GM18907 (cell line): ENCODE measurements around the gene GNG8.

Experiments used
- ATAC-seq: cut with Tn5 transposase; IDR thresholded peaks from one replicate; pipeline ENCODE4 v1.9.1; 2021; ENCODE audit warnings: mild to moderate bottlenecking, moderate library complexity; ENCODE audit not compliant: unreplicated experiment

GNG8 gene

DNA sequence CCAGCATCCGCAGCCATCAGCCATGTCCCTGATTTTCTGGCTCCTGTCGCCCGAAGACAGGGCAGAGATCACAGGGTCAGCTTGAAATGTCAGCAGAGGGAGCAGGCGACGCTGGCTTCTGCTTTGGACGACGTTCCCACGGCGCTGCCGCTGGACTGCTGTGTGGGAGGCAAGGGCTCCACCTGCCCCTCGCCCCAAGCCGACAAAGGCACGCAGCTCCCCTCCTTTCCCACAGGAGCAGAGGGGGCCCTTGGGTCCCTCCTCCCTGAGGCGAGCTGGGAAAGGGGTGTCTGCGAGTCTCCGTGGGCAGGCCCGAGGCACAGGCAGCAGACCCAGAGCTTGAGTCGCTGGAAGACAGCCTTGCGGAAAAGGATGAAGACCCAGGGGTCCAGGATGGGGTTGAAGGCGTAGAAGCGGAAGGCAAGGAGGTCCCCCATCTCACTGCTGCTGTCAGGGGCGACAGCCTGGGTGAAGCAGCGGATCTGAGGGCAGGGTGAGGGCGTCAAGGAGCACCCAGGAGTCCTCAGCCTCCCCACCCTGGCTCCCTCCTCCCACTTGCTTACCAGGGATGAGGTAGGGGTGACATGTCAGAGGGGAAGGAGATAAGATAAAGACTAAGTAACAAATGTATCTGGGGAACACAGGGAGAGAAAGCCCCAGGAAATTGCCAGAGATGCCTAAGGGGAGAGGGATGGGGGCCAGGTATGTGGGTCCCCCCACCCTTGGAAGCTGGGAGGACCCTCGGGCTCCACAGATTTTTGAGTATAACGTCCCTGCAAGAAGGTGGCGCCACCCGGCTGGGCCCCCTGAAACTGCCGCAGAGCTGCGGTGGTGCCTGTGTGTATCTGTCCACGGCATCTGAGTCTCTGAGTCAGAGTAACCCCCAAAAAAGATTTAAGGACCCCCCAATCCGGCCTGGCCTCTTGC, 14.5 kb downstream of the GNG8 start:
- no peak for ATAC-seq

DNA sequence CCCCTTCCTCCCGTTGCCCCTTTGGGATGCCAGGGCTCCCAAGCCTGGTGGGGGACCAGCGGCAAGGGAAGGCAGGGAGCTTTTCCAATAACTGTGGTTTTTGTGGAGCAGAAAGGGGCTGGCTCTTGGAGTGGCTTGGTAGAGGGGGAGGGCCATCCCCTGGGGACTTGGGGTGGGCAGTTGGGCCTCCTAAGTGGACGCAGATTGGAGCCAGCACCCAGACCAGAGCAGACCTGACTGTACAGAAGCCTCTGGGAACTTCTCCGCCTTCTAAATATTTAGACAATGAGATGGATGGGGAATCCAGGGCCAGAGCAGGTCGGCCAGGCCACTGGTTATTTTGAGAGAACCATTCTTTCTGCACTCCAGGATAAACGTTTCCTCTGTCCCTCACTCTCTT, 15.3 kb downstream of the GNG8 start:
- ATAC-seq, result no peak

DNA sequence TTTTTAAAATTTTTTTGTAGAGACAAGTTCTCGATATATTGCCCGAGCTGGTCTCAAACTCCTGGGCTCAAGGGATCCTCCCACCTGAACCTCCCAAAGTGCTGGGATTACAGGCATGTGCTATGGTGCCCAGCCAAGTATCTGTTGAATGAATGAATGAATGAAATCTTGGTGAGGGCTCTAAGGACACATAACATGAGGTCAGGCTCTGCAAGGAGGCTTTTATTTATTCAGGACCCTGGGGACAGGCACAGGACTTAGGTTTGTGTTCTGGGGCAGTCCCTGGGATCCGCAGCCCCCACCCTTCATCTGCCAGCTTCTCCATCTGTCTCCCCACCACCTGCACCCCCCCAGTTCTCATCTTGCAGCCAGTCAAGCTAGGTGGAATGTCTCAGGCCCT, 15.7 kb downstream of the GNG8 start:
- no peak for ATAC-seq

DNA sequence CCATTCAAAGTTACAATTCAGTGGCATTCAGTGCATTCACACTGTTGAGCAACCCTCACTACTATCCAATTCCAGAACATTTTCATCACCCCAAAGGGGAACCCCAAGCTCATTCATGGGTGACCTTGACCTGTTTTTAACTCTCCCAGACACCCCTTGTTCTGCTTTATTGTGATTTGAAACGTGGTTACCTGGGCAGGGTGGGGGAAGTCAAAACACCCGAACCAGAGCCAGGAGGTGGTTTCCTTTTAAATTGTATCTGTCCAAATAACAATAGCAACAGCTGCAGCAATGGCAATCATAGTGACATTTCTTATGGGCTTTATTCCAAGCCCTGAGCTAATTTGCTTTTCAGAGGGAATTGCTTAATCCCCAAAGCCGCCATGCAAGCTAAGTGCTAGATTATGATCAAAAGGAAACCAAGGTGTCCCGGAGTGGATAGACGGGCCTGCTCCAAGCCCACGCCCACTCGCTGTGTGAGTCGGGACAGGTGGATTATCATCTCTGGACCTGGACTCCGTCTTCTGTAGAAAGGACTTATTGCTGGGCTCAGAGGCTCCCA, 17.3 kb downstream of the GNG8 start:
- ATAC-seq, result no peak

DNA sequence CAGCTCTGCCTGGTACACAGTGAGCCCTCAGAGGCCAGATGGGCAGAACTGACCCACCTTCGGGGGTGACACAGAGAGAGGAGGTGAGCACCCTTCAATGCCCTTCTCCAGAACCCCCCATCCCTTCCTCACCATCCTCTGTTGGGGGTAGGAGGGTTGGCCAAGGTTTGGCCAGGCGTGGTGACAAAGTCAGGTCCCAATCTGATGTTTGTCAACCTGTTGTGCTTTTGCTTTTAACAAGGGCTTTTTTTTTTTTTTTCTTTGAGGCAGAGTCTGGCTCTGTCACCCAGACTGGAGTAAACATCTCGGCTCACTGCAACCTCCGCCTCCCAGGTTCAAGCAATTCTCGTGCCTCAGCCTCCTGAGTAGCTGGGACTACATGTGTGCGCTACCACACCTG, 18.4 kb downstream of the GNG8 start:
- no peak for ATAC-seq

DNA sequence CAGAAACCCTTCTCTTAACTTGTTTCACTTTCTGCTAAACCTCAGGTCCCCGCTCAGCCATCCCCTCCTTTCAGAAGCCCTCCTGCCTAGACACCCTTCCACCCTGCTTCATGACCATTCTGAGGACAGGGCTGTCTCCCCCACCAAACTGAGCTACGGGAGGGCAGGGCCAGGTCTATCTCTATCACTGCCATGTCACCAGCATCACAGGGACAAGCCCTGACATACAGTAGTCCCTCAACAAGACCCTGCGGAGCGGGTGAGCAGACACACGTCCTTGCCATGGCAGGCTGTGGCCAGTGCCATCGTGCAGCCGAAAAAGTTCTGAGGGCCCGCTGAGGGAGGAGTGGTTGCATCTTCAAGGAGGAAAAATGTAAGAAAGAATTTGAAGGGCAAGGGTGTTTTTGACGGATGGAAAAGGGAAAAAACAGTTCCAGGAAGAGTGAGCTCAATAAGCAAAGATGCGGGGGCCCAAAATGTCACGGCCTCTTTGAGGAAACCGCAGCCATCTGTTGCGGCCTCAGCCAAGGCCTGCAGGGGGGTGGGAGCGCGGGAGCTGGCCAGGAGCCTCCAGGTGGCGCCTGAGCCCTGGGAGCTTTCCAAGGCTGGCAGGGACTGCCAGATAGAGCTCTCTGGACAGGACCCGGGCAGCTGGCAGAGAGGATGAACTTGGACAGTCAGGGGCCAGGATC, 19.2 kb downstream of the GNG8 start:
- no peak for ATAC-seq

DNA sequence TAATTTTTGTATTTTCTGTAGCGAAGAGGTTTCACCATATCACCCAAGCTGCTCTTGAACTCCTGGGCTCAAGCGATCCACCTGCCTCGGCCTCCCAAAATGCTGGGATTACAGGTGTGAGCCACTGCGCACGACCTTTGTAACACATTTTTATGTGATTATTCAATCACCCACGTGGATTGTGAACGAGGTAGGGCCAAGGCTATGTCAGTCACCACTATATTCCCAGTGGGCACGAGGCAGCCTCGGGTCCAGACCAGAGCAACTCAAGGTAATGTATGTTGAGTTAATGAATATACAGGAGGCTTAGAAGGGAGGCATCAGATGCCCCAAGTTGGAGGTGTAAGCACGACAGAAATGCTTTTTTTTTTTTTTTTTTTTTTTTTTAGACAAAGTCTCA, 20.0 kb downstream of the GNG8 start:
- no peak for ATAC-seq

DNA sequence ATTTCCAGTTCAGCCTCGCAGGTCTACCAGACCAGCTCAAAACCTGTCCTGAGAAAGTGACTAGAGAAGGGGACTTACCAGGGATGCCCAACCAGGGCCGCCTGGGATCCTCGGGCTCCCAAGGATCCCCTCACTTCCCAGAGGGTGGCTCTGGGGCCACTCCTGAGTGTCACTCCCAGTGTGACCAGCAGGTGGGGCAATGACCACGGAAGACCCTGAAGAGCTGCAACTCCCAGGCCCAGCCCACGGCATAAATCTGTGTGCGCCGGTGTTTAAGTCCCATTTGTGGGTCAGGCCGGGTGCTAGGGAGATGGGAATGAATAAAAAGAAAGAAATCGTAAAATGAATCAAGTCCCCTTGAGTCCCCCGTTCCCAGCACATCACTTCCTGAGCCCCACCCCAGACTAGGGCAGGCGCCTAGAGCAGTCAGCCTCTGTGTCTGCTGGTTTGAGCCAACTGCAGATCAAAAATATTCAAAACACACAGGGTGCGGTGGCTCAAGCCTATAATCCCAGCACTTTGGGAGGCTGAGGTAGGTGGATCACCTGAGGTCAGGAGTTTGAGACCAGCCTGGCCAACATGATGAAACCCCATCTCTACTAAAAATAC, 21.8 kb downstream of the GNG8 start:
- no peak for ATAC-seq

DNA sequence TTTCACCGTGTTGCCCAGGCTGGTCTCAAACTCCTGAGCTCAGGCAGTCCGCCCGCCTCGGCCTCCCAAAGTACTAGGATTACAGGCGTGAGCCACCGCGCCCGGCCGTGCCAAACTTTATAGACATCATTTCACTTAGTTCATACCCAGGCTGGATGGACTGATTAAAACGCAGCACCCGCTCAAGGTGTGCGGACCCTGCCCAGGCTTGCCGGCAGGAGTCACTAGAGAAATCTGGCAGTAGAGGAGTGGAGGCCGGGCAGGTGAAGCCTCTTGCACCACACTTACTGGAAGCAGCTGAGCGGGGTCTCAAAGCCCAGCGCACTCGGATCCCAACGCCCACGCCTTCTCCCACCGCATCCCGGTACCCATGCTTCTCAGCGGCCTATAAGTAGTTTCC, 22.5 kb downstream of the GNG8 start:
- ATAC-seq, result no peak

DNA sequence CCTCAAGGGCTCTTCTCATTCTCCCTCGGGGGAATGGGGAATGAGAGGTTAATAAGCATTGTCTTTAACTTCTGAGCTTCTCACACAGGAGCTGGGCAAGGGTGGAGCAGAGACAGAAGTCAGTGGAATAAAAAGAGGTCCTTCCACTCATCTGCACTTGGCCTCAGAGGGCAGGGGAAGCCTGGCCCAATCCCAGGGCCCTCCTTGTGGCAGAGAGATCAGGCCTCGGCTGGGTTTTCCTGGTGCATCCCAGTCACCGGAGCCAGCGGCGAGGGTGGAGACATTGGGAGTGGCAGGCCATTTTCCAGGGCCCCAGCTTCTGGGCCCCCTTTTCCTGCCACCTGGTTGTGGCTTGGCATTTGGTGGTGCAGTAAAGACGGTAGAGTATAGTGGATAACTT, 24.2 kb downstream of the GNG8 start:
- no peak for ATAC-seq

DNA sequence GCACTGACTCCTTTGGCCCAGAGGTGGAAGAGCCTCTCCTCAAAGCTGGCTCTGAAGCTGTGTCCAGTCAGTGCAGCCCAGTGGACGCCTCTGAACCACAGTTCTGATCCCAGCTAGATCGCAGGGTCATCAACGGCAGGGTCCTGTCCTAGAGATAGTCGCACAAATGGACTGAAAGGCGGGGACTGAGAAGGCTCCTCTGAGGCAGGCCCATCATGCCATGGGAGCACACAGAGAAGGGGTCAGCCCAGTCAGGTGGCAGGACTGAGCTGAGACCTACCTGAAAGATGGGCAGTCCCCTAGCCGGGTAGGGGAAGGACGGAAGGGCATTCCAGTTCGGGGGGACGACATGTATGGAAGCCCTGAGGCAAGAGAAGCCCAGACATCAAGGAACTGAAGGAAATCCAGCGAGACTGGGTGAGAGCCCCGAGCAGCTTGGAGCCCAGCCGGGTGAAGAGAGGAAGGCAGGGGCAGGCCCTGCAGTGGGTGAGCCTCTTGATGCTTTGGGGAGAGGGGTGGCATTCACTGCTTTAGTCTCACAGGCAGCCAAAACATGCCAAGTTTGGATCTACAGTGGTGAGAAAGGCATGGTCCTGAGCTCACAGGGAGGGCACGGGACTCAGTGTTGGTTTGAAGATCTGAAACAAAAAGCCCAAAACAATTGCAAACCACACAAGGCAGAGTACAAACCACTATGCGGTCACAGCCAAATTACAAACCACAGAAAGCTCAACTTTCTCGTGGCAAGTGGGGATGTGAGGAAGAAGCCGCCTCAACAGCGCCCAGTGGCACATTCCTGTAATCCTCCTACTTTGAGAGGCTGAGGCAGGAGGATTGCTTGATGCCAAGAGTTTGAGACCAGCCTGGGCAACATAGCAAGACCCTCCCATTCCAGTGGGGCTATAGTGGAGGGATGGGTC, 24.9 kb downstream of the GNG8 start:
- ATAC-seq, result no peak

DNA sequence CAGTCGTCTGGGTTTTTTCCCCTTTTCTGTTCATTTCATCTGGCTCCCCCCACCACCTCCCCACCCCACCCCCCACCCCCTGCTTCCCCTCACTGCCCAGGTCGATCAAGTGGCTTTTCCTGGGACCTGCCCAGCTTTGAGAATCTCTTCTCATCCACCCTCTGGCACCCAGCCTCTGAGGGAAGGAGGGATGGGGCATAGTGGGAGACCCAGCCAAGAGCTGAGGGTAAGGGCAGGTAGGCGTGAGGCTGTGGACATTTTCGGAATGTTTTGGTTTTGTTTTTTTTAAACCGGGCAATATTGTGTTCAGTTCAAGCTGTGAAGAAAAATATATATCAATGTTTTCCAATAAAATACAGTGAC, 25.6 kb downstream of the GNG8 start:
- ATAC-seq, result no peak

DNA sequence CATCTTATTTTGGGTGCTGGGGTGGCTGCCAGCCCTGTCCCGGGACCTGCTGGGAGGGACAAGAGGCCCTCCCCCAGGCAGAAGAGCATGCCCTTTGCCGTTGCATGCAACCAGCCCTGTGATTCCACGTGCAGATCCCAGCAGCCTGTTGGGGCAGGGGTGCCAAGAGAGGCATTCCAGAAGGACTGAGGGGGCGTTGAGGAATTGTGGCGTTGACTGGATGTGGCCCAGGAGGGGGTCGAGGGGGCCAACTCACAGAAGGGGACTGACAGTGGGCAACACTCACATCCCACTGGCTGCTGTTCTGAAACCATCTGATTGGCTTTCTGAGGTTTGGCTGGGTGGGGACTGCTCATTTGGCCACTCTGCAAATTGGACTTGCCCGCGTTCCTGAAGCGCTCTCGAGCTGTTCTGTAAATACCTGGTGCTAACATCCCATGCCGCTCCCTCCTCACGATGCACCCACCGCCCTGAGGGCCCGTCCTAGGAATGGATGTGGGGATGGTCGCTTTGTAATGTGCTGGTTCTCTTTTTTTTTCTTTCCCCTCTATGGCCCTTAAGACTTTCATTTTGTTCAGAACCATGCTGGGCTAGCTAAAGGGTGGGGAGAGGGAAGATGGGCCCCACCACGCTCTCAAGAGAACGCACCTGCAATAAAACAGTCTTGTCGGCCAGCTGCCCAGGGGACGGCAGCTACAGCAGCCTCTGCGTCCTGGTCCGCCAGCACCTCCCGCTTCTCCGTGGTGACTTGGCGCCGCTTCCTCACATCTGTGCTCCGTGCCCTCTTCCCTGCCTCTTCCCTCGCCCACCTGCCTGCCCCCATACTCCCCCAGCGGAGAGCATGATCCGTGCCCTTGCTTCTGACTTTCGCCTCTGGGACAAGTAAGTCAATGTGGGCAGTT, 26.2 kb downstream of the GNG8 start:
- no peak for ATAC-seq

DNA sequence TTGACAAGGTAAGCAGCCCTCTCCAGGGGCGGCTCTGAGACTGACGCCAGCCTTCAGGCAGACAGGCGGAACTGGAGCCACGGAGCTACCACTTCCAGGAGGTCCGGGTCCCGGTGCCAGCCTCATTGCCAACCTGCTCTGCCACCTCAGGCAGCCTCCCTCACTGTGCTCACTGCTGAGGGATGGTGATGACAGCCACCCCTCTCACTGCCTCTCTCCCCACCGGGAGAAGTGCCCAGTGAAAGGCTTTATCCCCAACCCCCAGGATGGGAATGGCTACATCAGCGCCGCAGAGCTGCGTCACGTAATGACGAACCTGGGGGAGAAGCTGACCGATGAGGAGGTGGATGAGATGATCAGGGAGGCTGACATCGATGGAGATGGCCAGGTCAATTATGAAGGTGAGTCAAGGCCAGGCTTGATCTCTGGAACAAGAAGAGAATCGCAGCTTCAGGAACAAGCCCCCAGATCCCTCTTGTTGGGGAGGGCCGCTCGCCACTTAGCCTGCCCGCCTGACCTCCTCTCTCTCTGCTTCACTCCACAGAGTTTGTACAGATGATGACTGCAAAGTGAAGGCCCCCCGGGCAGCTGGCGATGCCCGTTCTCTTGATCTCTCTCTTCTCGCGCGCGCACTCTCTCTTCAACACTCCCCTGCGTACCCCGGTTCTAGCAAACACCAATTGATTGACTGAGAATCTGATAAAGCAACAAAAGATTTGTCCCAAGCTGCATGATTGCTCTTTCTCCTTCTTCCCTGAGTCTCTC, 27.2 kb downstream of the GNG8 start:
- ATAC-seq, result no peak

DNA sequence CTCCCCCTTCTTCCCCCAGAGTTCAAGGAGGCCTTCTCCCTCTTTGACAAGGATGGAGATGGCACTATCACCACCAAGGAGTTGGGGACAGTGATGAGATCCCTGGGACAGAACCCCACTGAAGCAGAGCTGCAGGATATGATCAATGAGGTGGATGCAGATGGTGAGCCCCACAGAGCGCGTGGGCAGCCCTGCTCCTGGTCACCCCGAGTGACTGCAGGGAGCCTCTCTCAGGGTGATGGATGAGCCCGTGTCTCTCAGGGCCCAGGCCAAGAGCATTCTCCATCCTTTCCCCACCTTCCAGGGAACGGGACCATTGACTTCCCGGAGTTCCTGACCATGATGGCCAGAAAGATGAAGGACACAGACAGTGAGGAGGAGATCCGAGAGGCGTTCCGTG, 27.8 kb downstream of the GNG8 start:
- no peak for ATAC-seq

DNA sequence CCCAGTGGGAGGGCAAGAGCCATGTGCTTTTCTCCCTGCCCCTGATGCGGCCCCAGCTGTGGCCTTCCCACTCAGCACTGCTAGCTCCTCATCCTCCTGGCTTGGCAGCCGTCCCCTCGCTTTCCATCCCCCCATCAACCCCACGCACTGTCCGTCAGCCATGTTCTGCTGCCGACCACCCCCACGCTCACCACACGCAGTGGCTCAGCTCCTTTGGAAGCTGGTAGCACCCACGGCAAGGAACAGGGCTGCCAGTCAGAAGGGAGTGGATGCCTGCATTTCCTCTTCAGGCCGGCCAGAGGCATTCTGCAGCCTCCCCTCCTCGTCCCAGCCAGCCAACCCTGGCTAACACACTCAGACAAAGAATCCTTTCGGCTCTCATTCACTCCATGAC, 28.6 kb downstream of the GNG8 start:
- ATAC-seq, result no peak

DNA sequence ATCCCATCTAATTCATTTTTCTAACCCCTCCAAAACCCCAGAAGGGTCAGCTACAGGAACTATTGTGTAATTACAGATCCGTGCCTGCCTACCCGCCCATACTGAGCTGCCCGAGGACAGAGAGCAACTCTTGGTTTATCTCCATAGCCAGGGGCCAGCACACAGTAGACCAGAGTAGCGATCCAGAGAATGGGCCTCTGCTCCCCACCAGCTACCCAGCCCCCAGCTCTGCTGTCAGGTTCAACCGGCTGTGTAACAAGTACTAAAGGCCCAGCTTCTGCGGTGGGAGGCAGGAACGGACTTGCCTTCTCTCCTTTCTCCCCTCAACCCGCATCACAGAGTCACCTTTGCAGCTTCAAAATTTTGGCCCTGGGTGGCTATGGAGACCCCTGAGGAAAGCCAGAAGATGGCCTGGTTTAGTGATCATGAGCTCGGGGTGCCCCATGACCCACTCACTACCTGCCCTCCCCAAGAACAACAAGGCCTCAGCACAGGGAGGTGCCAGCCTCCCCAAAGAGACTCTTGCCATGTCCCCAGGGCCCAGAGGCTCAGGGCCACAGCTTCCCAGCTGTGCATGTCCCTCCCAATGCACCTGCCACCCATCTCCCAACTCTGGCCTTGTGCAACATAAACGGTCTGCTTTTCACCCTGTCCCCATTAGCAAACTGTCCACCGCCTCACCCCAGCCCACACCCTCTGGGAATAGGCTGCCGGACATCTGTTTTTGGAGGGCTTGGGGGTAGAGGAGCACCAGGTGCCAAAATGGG, 29.1 kb downstream of the GNG8 start:
- no peak for ATAC-seq

DNA sequence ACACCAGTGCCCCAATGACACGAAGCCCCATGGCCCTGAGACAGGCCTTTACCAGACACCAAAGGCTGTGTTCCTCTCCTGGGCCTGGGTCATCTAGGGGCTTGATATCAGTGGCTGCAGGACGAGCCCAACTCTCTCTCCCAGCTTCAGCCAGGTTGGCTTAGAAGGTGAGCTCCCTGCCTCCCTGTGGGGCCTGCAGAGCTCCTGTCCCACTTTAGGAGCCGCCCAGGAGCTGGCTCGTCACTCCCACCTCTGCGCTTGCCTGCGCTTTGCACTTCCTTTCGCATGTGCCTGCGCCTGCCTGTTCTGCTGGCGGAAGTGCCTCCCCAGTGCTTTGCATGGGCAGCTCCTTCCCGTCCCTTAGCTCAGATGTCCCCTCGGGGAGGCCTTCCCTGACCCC, 30.0 kb downstream of the GNG8 start:
- no peak for ATAC-seq
